Gastrocnemius medialis (tissue), 4 donors: ENCODE data around the gene FAM204A. TPM values are rescaled to one million over a fixed set of nuclear protein-coding genes. Genes with fewer than 3 reads are reported as not detected.

Experiments
- ATAC-seq, 2 donors: fragments of 150-250 bp; one replicate each; pipeline ENCODE4 v1.9.1; 2016
- DNase-seq, 2 donors: peaks; one replicate each; pipeline ENCODE4 v3.0.0-alpha.2; 2019
- H3K27ac ChIP-seq, 4 donors: fragments of 200-600 bp; sonication (generic); 1 replicate in 1 of 4; 2 replicates in 3 of 4; pipeline ENCODE4 v1.5.1; 2016 to 2018; ENCODE audit warnings: mild to moderate bottlenecking in 2 of 4, moderate library complexity in 1 of 4
- H3K27me3 ChIP-seq, 3 donors: fragments of 200-600 bp; sonication (generic) in 2 of 3; 1 replicate in 1 of 3; 2 replicates in 2 of 3; pipeline versions ENCODE4 v1.5.1 to v1.6.0; 2016 to 2019; ENCODE audit warnings: mild to moderate bottlenecking in 1 of 3, moderate library complexity in 1 of 3
- H3K36me3 ChIP-seq, 2 donors: fragments of 200-600 bp; sonication (generic) in 1 of 2; one replicate each; pipeline ENCODE4 v1.5.1; 2017 to 2018
- H3K4me1 ChIP-seq, 2 donors: fragments of 200-600 bp; sonication (generic) in 1 of 2; one replicate each; pipeline ENCODE4 v1.5.1; 2016 to 2017; ENCODE audit warnings: mild to moderate bottlenecking in 2 of 2
- H3K4me3 ChIP-seq, 4 donors: fragments of 200-600 bp; sonication (generic) in 3 of 4; 1 replicate in 1 of 4; 2 replicates in 3 of 4; pipeline ENCODE4 v1.5.1; 2016 to 2019; ENCODE audit warnings: mild to moderate bottlenecking in 2 of 4
- H3K9me3 ChIP-seq, 3 donors: fragments of 200-600 bp; sonication (generic) in 2 of 3; 1 replicate in 1 of 3; 2 replicates in 2 of 3; pipeline ENCODE4 v1.5.1; 2016 to 2019
- CTCF ChIP-seq, 5 experiments: fragments of 450-650 bp in 3 of 5; fragments of 200-600 bp in 2 of 5; sonication (generic) in 2 of 5; IDR thresholded peaks in 4 of 5; conservative IDR thresholded peaks in 1 of 5; 1 replicate in 4 of 5; 2 replicates in 1 of 5; pipeline ENCODE4 v1.5.1; 2016 to 2019; ENCODE audit warnings: antibody characterized with exemption in 5 of 5, mild to moderate bottlenecking in 3 of 5, moderate library complexity in 3 of 5
- POLR2A ChIP-seq, 2 donors: fragments of 450-650 bp; IDR thresholded peaks; one replicate each; pipeline ENCODE4 v1.6.1; 2017; ENCODE audit warnings: antibody characterized with exemption in 2 of 2, mild to moderate bottlenecking in 2 of 2, moderate library complexity in 2 of 2
- in situ Hi-C, 4 donors: fragments of 200-750 bp; cut with MboI; loops; one replicate each; pipeline versions ENCODE4 v1.15.0 to v1.8.0; 2017; ENCODE audit warnings: low sequenced_read_pairs in 4 of 4
- intact Hi-C: fragments of 100-400 bp; cut with DNase I; formaldehyde crosslinking; loops from one replicate; pipeline ENCODE4 v1.15.1; 2023; ENCODE audit warnings: low total_unique reads
- total RNA-seq, 4 donors: library from RNA; depleted of rRNA; stranded (reverse); fragments of >200 nt; gene quantifications; one replicate each; pipeline versions ENCODE4 v1.1.0 to v1.2.3, GENCODE V29; 2016

The FAM204A gene
- total RNA-seq, 4 donors from 2014 or later: 57.1 to 100 (median 59.6) TPM

- in situ Hi-C loops: no loop called here
- TF ChIP-seq CTCF (IDR thresholded peaks at IDR 0.05 in 4 of 5, conservative IDR thresholded peaks at IDR 0.05 in 1 of 5) (no peak), POLR2A (IDR thresholded peaks at IDR 0.05) (no peak)
Measured at GRCh38 chr10:118277871-118278270, 64.3 kb downstream of the FAM204A start.

GRCh38 chr10:118276727-118277126 is 65.4 kb downstream of the FAM204A start:
- no peak for ATAC-seq
- in situ Hi-C loops: no loop called here

More at GRCh38 chr10:118277871-118278270, 64.3 kb downstream of the FAM204A start:
- H3K4me1 ChIP-seq: no peaks in the 10 kb centered on the region
- H3K4me3 ChIP-seq: no peak overlapping the region
- H3K9me3 ChIP-seq: no peaks in the 10 kb centered on the region
- no peak overlapping the region for H3K27ac ChIP-seq
- intact Hi-C loops: no loop called here
- H3K36me3 ChIP-seq: no peaks in the 10 kb centered on the region
- DNase-seq (no peak), ATAC-seq (no peak)
- H3K27me3 ChIP-seq: peaks cover 0 to under 1% (median 0%) of the 10 kb centered on the region in 3 donors

GRCh38 chr10:118276204-118276603 is 65.9 kb downstream of the FAM204A start:
- Histone ChIP-seq H3K4me1 (no peaks in the 10 kb centered on the region), H3K4me3 (no peak overlapping the region), H3K27ac (no peak overlapping the region), H3K36me3 (no peaks in the 10 kb centered on the region), H3K9me3 (no peaks in the 10 kb centered on the region), H3K27me3 (peaks cover 0 to 5% (median 2%) of the 10 kb centered on the region in 3 donors)
- DNase-seq: no peak
- TF ChIP-seq CTCF (IDR thresholded peaks at IDR 0.05 in 4 of 5, conservative IDR thresholded peaks at IDR 0.05 in 1 of 5) (no peak), POLR2A (IDR thresholded peaks at IDR 0.05) (no peak)
- in situ Hi-C loops (no loop called here), intact Hi-C loops (no loop called here)
- no peak for ATAC-seq

More at GRCh38 chr10:118276727-118277126, 65.4 kb downstream of the FAM204A start:
- H3K9me3 ChIP-seq: no peaks in the 10 kb centered on the region
- no peak overlapping the region for H3K4me3 ChIP-seq
- H3K36me3 ChIP-seq: no peaks in the 10 kb centered on the region
- intact Hi-C loops: no loop called here
- H3K27me3 ChIP-seq: peaks cover 0 to 5% (median 2%) of the 10 kb centered on the region in 3 donors
- DNase-seq: no peak
- H3K4me1 ChIP-seq: no peaks in the 10 kb centered on the region
- no peak for TF ChIP-seq CTCF (IDR thresholded peaks at IDR 0.05 in 4 of 5, conservative IDR thresholded peaks at IDR 0.05 in 1 of 5)
- no peak for TF ChIP-seq POLR2A (IDR thresholded peaks at IDR 0.05)
- no peak overlapping the region for H3K27ac ChIP-seq

GRCh38 chr10:118273662-118274061 is 68.5 kb downstream of the FAM204A start:
- intact Hi-C loops: no loop called here
- ATAC-seq (no peak), DNase-seq (no peak)
- Histone ChIP-seq H3K9me3 (no peaks in the 10 kb centered on the region), H3K4me1 (no peaks in the 10 kb centered on the region), H3K27me3 (peaks cover 0 to 7% (median 2%) of the 10 kb centered on the region in 3 donors), H3K27ac (no peak overlapping the region), H3K36me3 (no peaks in the 10 kb centered on the region), H3K4me3 (no peak overlapping the region)
- in situ Hi-C loops: no loop called here
- TF ChIP-seq POLR2A (IDR thresholded peaks at IDR 0.05): no peak
- no peak for TF ChIP-seq CTCF (IDR thresholded peaks at IDR 0.05 in 4 of 5, conservative IDR thresholded peaks at IDR 0.05 in 1 of 5)

- no peak for ATAC-seq
- no peak overlapping the region for H3K27ac ChIP-seq
- TF ChIP-seq CTCF (IDR thresholded peaks at IDR 0.05 in 4 of 5, conservative IDR thresholded peaks at IDR 0.05 in 1 of 5) (no peak), POLR2A (IDR thresholded peaks at IDR 0.05) (no peak)
- intact Hi-C loops (no loop called here), in situ Hi-C loops (no loop called here)
- H3K4me3 ChIP-seq: peak overlapping the region in 1 of 4 donors; percentile 3
- no peaks in the 10 kb centered on the region for H3K9me3 ChIP-seq
- H3K27me3 ChIP-seq: peaks cover 0 to 7% (median 2%) of the 10 kb centered on the region in 3 donors
- no peak for DNase-seq
- H3K4me1 ChIP-seq: no peaks in the 10 kb centered on the region
- no peaks in the 10 kb centered on the region for H3K36me3 ChIP-seq
Measured at GRCh38 chr10:118272767-118273166, 69.4 kb downstream of the FAM204A start.
